GM19438 (cell line): Measurements from ENCODE around the gene NLGN1.

ENCODE experiments used
- ATAC-seq: cut with Tn5 transposase; IDR thresholded peaks from one replicate; pipeline ENCODE4 v1.9.1; 2021; ENCODE audit warnings: low read depth; ENCODE audit not compliant: unreplicated experiment

NLGN1 gene

GRCh38 chr3:173939331-173939730 lies 541.8 kb downstream of the NLGN1 start:
- ATAC-seq: no peak

GRCh38 chr3:173943264-173943663 lies 545.7 kb downstream of the NLGN1 start:
- ATAC-seq: no peak

DNA sequence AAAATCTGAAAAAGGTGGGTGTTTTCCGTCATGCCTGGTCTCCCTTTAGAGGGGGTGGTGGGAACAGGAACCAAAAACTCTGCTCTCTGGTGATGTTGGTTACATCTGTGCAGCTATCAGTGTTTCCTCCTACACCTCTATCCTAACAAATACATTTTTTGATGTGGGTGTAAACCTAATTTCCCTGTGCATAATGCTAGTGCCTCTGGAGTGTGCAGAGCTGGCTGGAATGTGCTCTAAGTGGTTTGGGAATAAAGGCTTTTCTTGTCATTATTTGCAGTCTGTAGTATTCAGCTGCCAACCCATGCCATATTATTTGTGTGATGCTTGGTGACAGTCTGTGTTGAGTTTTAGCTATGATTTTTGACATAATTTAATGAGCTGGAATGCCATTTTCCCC lies 547.6 kb downstream of the NLGN1 start:
- no peak for ATAC-seq

- no peak for ATAC-seq
Observed at GRCh38 chr3:173945806-173946205, 548.3 kb downstream of the NLGN1 start.

DNA sequence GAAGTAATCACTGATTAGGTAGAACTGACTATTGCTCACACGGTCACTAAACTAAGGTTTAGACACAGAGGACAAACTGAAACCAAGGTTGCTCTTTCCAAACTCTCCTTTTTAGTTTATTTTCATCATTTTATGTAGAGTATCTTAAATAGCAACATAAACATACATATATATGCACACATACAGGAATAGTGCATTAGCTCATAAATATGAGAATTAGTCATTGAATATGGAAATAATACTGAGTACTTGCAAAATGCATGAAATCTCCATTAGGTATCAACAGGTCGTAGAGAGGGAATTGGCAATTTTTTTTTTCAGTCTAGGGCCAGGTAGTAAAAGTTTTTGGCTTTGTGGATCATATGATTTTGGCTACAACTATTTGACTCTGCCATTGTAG lies 557.1 kb downstream of the NLGN1 start:
- ATAC-seq: no peak

DNA sequence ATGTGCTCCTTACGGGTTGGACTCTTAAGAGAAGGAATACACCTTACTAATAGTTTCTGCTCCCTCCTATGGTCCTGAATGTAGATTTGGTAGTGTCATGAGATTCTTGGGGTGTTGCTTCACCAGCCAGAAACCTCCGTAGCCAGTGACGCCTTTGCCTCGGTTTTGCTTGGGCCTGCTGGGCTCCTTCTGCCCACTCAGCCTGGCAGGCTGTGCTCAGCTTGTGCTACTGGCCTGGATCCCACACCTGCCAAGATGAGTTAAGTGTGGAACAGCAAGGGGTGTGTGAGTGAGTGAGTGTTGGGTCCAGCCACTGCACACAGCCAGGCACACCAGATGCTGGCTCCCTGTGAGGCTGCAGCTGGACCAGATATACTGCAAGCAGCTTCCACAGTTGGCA lies 560.1 kb downstream of the NLGN1 start:
- no peak for ATAC-seq

DNA sequence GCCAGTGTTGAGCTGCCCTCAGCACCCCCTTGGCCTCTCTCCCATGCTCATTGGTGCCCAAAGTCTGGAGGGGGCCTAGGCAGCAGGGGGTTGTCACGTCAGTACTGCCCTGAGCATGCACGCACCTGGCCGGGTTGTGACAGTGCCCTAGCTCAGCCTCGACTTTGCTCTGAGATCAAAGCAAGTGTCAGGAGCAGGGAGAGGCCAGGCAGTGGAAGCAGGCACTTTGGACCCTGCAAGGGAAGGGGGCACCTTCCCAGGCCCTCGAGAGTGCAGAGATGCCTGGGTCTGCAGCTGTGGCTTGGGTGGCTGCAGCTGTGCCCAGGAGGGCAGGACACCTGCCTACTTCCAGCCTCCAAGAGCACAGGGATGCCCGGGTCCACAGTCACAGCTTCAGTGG lies 561.3 kb downstream of the NLGN1 start:
- no peak for ATAC-seq

- ATAC-seq: no peak
Observed at GRCh38 chr3:173970281-173970680, 572.7 kb downstream of the NLGN1 start.

GRCh38 chr3:173976281-173976680 lies 578.7 kb downstream of the NLGN1 start:
- ATAC-seq: no peak

DNA sequence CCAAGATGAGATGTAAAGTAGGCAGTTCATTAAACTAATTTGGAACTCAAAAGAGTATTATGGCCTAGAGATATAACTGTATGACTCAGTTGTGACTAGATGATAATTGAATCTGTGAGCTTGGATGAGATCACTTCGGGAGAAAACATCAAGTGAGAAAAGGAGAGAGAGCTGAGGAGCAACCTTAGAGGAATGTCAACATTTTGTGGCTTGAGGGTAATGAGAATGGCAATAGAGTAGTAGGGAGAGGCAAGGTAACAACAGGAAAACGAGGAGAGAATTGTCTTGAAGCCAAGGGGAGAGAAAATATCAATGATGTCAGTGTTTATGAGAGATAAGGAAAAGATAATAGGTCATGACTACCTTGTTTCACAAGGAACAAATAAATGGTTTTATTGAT lies 580.2 kb downstream of the NLGN1 start:
- ATAC-seq: no peak

GRCh38 chr3:173983343-173983742 lies 585.8 kb downstream of the NLGN1 start:
- ATAC-seq: no peak

DNA sequence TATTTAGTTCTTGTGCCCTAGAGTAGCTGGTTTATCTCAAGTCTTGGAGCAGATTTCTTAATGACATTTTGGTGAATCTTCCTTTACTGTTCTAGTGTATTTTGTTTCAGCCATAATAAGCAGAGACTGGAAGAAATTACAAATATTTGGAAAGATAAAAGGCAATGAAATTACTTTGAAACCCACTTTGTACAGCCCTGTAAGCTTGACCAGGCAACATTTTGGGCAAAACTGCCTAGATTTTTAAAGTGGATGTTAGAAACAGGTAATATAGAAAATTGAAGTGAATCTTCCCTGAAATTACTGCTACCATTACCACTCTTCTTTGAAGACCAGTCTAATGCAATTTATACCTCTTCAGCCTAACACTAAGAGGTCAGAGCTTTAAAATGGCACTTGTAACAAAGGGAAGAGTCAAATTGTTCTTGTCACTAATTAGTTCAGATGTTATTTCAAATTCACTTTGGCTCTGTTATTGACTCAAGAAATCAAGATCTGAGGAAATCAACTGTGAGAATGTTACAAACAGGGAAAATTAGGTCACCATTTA lies 589.4 kb downstream of the NLGN1 start:
- no peak for ATAC-seq

- ATAC-seq: no peak
Observed at GRCh38 chr3:173988909-173989308, 591.4 kb downstream of the NLGN1 start.

- no peak for ATAC-seq
Observed at GRCh38 chr3:173992416-173992815, 594.9 kb downstream of the NLGN1 start.

DNA sequence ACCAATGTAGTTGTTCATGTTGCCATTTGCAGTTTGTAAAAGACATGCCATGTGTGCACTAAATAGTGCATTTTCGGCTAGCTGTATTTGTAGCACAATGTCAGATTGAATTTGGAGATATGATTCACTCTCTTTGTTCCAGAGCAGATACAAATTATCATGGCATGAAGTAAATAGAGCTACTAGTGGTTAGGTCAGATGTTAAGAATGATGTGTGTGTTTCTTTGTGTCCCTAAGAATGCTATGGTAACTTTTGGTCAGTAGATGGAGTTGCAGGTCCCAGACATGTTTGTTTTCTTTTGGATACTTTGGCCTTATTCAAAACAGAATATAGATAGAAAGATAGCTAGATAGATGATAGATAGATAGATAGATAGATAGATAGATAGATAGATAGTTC lies 595.8 kb downstream of the NLGN1 start:
- no peak for ATAC-seq

- ATAC-seq: no peak
Observed at GRCh38 chr3:174000675-174001074, 603.1 kb downstream of the NLGN1 start.

- ATAC-seq: no peak
Observed at GRCh38 chr3:174002543-174002942, 605.0 kb downstream of the NLGN1 start.

DNA sequence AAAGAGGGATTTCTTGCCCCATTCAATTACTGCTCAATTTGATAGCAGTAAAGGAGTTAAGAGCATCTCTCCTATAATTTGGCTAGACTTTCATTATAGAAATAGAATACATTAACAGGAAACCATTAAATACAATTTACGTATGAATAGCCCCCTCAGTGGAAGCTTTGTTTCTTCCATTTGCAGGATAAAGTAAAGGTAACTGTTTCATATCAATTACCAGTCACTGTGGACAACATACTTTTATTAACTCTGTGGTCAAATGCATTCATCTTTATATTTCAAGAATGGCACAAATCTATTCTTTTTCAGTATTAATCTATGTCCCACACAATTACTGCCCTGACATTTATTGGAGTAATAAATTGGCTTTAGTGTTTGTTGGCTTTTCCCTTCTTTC lies 613.4 kb downstream of the NLGN1 start:
- ATAC-seq: no peak

GRCh38 chr3:174016186-174016585 lies 618.6 kb downstream of the NLGN1 start:
- no peak for ATAC-seq

- ATAC-seq: no peak
Observed at GRCh38 chr3:174020156-174020555, 622.6 kb downstream of the NLGN1 start.

GRCh38 chr3:174023421-174023820 lies 625.9 kb downstream of the NLGN1 start:
- no peak for ATAC-seq

- no peak for ATAC-seq
Observed at GRCh38 chr3:174028673-174029072, 631.1 kb downstream of the NLGN1 start.

GRCh38 chr3:174035328-174035886 lies 637.9 kb downstream of the NLGN1 start:
- ATAC-seq: no peak
